Pancreas (tissue), 10 donors: Measurements from ENCODE around the gene MBOAT2. TPM values are rescaled to one million over a fixed set of nuclear protein-coding genes. Genes with fewer than 3 reads are reported as not detected.

Experiments used
- ATAC-seq, 4 donors: fragments of 200-7000 bp; cut with Tn5 transposase; one replicate each; pipeline versions ENCODE4 v1.8.0 to v1.9.1; 2020; ENCODE audit warnings: mild to moderate bottlenecking in 4 of 4, moderate library complexity in 4 of 4
- DNase-seq, 6 donors: peaks; one replicate each; pipeline ENCODE4 v3.0.0-alpha.2; 2020
- FAIRE-seq: peaks from 2 replicates; lab custom pipeline; 2012; peaks lifted over from hg19 to GRCh38; lab: Jason Lieb, UNC
- H3K27ac ChIP-seq, 4 donors: fragments of 200-600 bp; sonication (generic); 1 replicate in 3 of 4; 2 replicates in 1 of 4; pipeline versions ENCODE4 v1.5.0 to v1.8.0; 2020
- H3K27me3 ChIP-seq, 4 donors: fragments of 200-600 bp; one replicate each; pipeline ENCODE4 v1.8.0; 2021
- H3K36me3 ChIP-seq, 3 donors: fragments of 200-600 bp; sonication (generic) in 1 of 3; one replicate each; pipeline versions ENCODE4 v1.5.0 to v1.8.0; 2020 to 2021
- H3K4me1 ChIP-seq, 3 donors: fragments of 200-600 bp; one replicate each; pipeline ENCODE4 v1.8.0; 2021
- H3K4me3 ChIP-seq, 4 donors: fragments of 200-600 bp; sonication (generic) in 2 of 4; one replicate each; pipeline versions ENCODE4 v1.5.0 to v1.8.0; 2020 to 2021
- H3K9me3 ChIP-seq, 4 donors: fragments of 200-600 bp; one replicate each; pipeline ENCODE4 v1.8.0; 2021
- CTCF ChIP-seq, 4 donors: fragments of 200-600 bp; sonication (generic) in 3 of 4; IDR thresholded peaks; one replicate each; pipeline versions ENCODE4 v1.5.0 to v1.8.0; 2021; ENCODE audit warnings: antibody characterized with exemption in 4 of 4
- WGBS, 2 donors: extraction: QIAGEN DNeasy Blood & Tissue Kit; methylation state at CpG; one replicate each; pipeline ENCODE4 v1.1.7; 2013; 5-methylcytosine and 5-hydroxymethylcytosine counted together
- intact Hi-C, 3 donors: fragments of 100-400 bp; cut with DNase I; formaldehyde crosslinking; loops; one replicate each; pipeline versions ENCODE4 v1.11.1 to v1.14.2; 2022
- polyA plus RNA-seq, 2 donors: library from polyadenylated mRNA; stranded (reverse); fragments of 200-250 nt; gene quantifications; one replicate each; pipeline ENCODE4 v1.2.3, GENCODE V29; 2013
- total RNA-seq, 6 donors: library from RNA; stranded (reverse); fragmentation: NEBNext Ultra II Directional in 4 of 6; extraction: Animal tissue kit (Norgen Biotek cat#: 25700) in 4 of 6; gene quantifications; one replicate each; pipeline versions ENCODE4 v1.2.1 to v1.2.4, GENCODE V29; 2021 to 2023
- donor health status: healthy with polysubstance abuse.
- donor health status: DM: no; HTN: no; CAD: no; lungs with moderate emphysema.
- donor health status: DM: no; HTN: no; CAD: no.
- donor health status: control.
- donor health status: control.
- donor health status: Bipolar disorder and iron deficiency.
- donor health status: DM: yes; HTN: yes; CAD: no.
- donor health status: DM: no; HTN: no; CAD: no.
- donor health status: DM: no; HTN: no; CAD: no.
- donor health status: DM: yes; HTN: yes; CAD: no.

MBOAT2 gene
- total and polyA plus RNA-seq, 8 donors, result 1.2 to 5.7 (median 2.5) TPM

GRCh38 chr2:9032121-9032520 is 28.6 kb upstream of the MBOAT2 start:
- DNase-seq (no peak), FAIRE-seq (no peak), ATAC-seq (no peak)
- WGBS, 2 donors, result 61 to 67% methylated on average over 6 of the region's 6 CpGs
- no peak overlapping the region for H3K4me3 ChIP-seq
- intact Hi-C loops, result no loop called here
- TF ChIP-seq CTCF (IDR thresholded peaks at IDR 0.05), result no peak
- no peak overlapping the region for H3K27ac ChIP-seq
- no peaks in the 10 kb centered on the region for H3K4me1 ChIP-seq
- no peaks in the 10 kb centered on the region for H3K27me3 ChIP-seq
- no peaks in the 10 kb centered on the region for H3K36me3 ChIP-seq
- H3K9me3 ChIP-seq, result no peaks in the 10 kb centered on the region

- ATAC-seq (no peak), FAIRE-seq (no peak), DNase-seq (no peak)
- Histone ChIP-seq H3K4me3 (no peak overlapping the region), H3K36me3 (no peaks in the 10 kb centered on the region), H3K27ac (no peak overlapping the region), H3K4me1 (no peaks in the 10 kb centered on the region), H3K9me3 (no peaks in the 10 kb centered on the region), H3K27me3 (no peaks in the 10 kb centered on the region)
- intact Hi-C loops, result no loop called here
- TF ChIP-seq CTCF (IDR thresholded peaks at IDR 0.05), result no peak
Measured at GRCh38 chr2:9031246-9031645, 27.8 kb upstream of the MBOAT2 start.

- no peak for ATAC-seq
- Histone ChIP-seq H3K9me3 (no peaks in the 10 kb centered on the region), H3K4me1 (no peaks in the 10 kb centered on the region), H3K27me3 (no peaks in the 10 kb centered on the region), H3K36me3 (no peaks in the 10 kb centered on the region), H3K4me3 (no peak overlapping the region), H3K27ac (no peak overlapping the region)
- no peak for FAIRE-seq
- TF ChIP-seq CTCF (IDR thresholded peaks at IDR 0.05), result no peak
- 24 to 32% methylated on average over 4 of the region's 4 CpGs for WGBS, 2 donors
- intact Hi-C loops, result no loop called here
- DNase-seq, result no peak
Measured at GRCh38 chr2:9030841-9031240, 27.4 kb upstream of the MBOAT2 start.

- Histone ChIP-seq H3K4me1 (no peaks in the 10 kb centered on the region), H3K36me3 (no peaks in the 10 kb centered on the region), H3K4me3 (no peak overlapping the region), H3K27ac (no peak overlapping the region), H3K27me3 (no peaks in the 10 kb centered on the region), H3K9me3 (no peaks in the 10 kb centered on the region)
- ATAC-seq (no peak), DNase-seq (no peak), FAIRE-seq (no peak)
- intact Hi-C loops, result no loop called here
- 80 to 89% methylated on average over 6 of the region's 6 CpGs for WGBS, 2 donors
- no peak for TF ChIP-seq CTCF (IDR thresholded peaks at IDR 0.05)
Measured at GRCh38 chr2:9030190-9030589, 26.7 kb upstream of the MBOAT2 start.

GRCh38 chr2:9029721-9030120 is 26.2 kb upstream of the MBOAT2 start:
- 66% methylated on average over 4 of the region's 4 CpGs for WGBS, 2 donors
- Histone ChIP-seq H3K4me3 (no peak overlapping the region), H3K27ac (no peak overlapping the region), H3K9me3 (no peaks in the 10 kb centered on the region), H3K4me1 (no peaks in the 10 kb centered on the region), H3K36me3 (no peaks in the 10 kb centered on the region), H3K27me3 (no peaks in the 10 kb centered on the region)
- intact Hi-C loops, result no loop called here
- TF ChIP-seq CTCF (IDR thresholded peaks at IDR 0.05), result no peak
- no peak for FAIRE-seq
- no peak for ATAC-seq
- DNase-seq, result no peak
